ENCODE measurements around the gene LPP.

Gene LPP

GRCh38 chr3:188154014-188154808 lies at the start of gene LPP:
TSS of gene LPP (plus strand) at chr3:188154157. CDS start at chr3:188406121, 251,964 bp downstream.
- H3K4me1 Mint-ChIP-seq (ENCODE audit: low read depth) = peaks cover 73% of the 10 kb centered on the region
- peak; percentile 87 for DNase-seq

GRCh38 chr3:188106006-188106405 lies 48.0 kb upstream of the LPP start:
- H3K36me3 Mint-ChIP-seq (ENCODE audit: low read depth) = no peaks in the 10 kb centered on the region
- peaks cover 7% of the 10 kb centered on the region for H3K4me1 Mint-ChIP-seq (ENCODE audit: low read depth)
- DNase-seq = no peak
- no peak overlapping the region for H3K4me3 Mint-ChIP-seq
- no peaks in the 10 kb centered on the region for H3K9me3 Mint-ChIP-seq
- H3K27me3 Mint-ChIP-seq = peaks cover 3% of the 10 kb centered on the region
- H3K27ac Mint-ChIP-seq = no peak overlapping the region

More at GRCh38 chr3:188154014-188154808, at the start of gene LPP:
- H3K4me3 Mint-ChIP-seq = peak within 1 kb of the TSS; percentile 87
- no peaks in the 10 kb centered on the region for H3K9me3 Mint-ChIP-seq
- H3K36me3 Mint-ChIP-seq (ENCODE audit: low read depth) = peaks cover 13% of the 10 kb centered on the region
- no peaks in the 10 kb centered on the region for H3K27me3 Mint-ChIP-seq
- H3K27ac Mint-ChIP-seq = peak within 1 kb of the TSS; percentile 95

DNA sequence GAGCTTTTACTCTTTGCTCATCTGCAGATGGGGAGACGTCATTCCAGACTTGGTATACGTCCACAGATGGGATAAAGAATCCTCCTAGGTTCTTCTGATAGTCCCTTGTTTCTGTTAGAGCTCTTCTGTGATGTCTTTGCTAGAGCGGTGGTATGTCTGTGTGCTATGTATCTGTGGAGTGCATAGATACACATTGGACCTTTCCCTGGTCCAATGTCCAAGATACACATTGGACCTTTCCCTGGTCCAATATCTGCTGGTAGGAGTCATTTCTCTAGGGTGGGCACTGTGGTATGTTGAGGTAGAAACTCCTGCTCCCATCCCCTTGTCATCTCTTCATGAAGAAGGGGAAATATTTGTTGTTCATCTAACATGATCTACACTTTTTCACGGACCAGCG lies 47.5 kb upstream of the LPP start:
- no peak overlapping the region for H3K4me3 Mint-ChIP-seq
- H3K27ac Mint-ChIP-seq = no peak overlapping the region

DNA sequence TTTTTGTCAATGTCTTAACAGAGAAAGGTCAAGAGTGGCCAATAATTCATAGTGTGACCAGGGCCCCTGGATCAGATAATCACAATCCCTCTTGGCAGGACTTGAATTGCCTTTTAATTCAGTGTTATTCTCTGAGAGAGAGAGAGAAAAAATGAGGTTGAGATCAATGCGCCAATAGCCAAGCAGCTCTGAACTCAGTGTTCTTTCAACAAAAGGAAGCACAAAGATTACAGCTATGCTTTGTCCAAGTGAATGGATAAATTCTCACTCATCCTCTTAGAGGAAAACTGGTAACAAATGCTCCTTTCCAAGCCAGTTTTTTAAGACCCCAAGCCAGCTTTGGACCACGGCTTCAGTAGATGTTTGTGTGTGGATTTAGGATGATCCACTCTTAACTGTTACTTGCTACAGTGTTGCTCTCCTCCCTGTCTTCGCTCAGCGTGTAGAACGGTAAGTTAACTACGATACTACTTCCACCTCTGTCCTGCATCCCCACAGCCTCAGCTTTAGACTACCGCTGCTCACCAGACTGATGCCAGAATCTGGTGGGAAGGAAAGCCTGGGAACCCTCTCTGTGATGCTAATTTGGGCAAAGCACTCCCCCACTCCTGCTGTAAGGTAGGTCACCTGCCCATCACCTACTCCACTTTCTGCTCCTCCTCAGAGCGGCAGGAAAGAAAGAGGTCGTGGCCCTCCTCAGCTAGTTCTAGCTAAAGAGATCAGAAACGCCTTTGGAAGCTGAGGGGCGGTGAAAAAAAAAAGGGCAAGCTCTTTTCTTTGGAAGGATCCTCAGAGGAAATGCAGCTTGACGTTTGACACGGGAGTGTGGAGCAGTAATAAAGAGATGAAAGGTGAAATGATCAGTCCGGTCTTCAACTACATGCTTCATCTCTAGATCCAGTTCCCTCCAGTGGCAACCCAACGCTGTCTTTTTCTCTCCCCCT lies 46.8 kb upstream of the LPP start:
- H3K27me3 Mint-ChIP-seq = peaks cover 3% of the 10 kb centered on the region
- no peak overlapping the region for H3K4me3 Mint-ChIP-seq
- peaks cover 7% of the 10 kb centered on the region for H3K4me1 Mint-ChIP-seq (ENCODE audit: low read depth)
- H3K9me3 Mint-ChIP-seq = no peaks in the 10 kb centered on the region
- no peaks in the 10 kb centered on the region for H3K36me3 Mint-ChIP-seq (ENCODE audit: low read depth)
- no peak overlapping the region for H3K27ac Mint-ChIP-seq
- DNase-seq = no peak

More for the DNA sequence above, 47.5 kb upstream of the LPP start:
- Mint-ChIP-seq H3K36me3 (ENCODE audit: low read depth) (no peaks in the 10 kb centered on the region), H3K27me3 (peaks cover 3% of the 10 kb centered on the region), H3K9me3 (no peaks in the 10 kb centered on the region), H3K4me1 (ENCODE audit: low read depth) (peaks cover 7% of the 10 kb centered on the region)
- DNase-seq = no peak

- no peaks in the 10 kb centered on the region for H3K9me3 Mint-ChIP-seq
- H3K27me3 Mint-ChIP-seq = peaks cover 3% of the 10 kb centered on the region
- no peak overlapping the region for H3K27ac Mint-ChIP-seq
- no peak overlapping the region for H3K4me3 Mint-ChIP-seq
- DNase-seq = no peak
- H3K4me1 Mint-ChIP-seq (ENCODE audit: low read depth) = peaks cover 7% of the 10 kb centered on the region
- H3K36me3 Mint-ChIP-seq (ENCODE audit: low read depth) = no peaks in the 10 kb centered on the region
Measured at GRCh38 chr3:188108703-188109412, 45.1 kb upstream of the LPP start.

GRCh38 chr3:188111002-188111584 lies 42.9 kb upstream of the LPP start:
- H3K9me3 Mint-ChIP-seq = no peaks in the 10 kb centered on the region
- DNase-seq = no peak
- H3K4me3 Mint-ChIP-seq = no peak overlapping the region
- no peaks in the 10 kb centered on the region for H3K36me3 Mint-ChIP-seq (ENCODE audit: low read depth)
- peaks cover 12% of the 10 kb centered on the region for H3K4me1 Mint-ChIP-seq (ENCODE audit: low read depth)
- H3K27me3 Mint-ChIP-seq = peaks cover 3% of the 10 kb centered on the region
- H3K27ac Mint-ChIP-seq = no peak overlapping the region

DNA sequence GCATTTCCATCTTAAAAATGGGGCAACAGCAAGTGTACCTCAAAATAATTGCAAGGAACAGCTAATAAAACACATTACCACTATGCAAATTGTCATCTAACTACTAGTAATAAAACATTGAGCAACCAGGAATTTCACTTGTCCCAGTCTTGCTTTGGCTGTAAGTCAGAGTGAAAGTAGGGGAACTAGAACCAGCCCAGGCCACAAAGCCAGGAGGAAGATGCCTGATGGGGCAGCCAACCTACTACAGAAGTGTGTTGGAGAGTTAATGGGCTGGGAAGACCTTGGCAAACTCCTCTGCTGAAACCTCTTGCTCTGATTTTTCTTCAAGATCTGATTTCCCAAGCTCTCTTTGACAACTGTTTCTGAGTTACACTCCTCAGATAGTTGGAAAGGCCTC lies 40.2 kb upstream of the LPP start:
- Mint-ChIP-seq H3K4me3 (no peak overlapping the region), H3K27ac (no peak overlapping the region), H3K9me3 (no peaks in the 10 kb centered on the region), H3K4me1 (ENCODE audit: low read depth) (peaks cover 10% of the 10 kb centered on the region), H3K27me3 (no peaks in the 10 kb centered on the region), H3K36me3 (ENCODE audit: low read depth) (no peaks in the 10 kb centered on the region)
- DNase-seq = no peak

DNA sequence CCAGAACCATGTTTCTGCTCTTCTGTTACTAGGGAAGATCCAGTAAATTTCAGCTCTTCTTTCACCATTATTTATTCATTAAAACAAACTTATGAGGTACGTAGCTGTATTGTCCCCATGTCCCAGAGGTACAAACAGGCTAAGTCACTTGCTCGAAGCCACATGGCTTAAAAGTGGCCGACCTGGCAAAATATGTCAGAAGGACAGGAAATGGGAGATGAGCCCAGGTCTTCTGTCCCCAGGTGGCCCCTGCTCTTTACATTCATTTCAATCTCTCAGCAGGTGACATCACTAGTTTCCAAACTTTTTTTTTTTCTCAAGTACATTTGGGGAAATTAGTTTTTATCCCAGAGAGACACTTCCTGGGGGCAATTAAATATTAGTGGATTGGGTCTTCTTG lies 34.1 kb upstream of the LPP start:
- H3K4me3 Mint-ChIP-seq = no peak overlapping the region
- no peak for DNase-seq
- peaks cover 22% of the 10 kb centered on the region for H3K4me1 Mint-ChIP-seq (ENCODE audit: low read depth)
- no peaks in the 10 kb centered on the region for H3K9me3 Mint-ChIP-seq
- H3K27ac Mint-ChIP-seq = no peak overlapping the region
- no peaks in the 10 kb centered on the region for H3K36me3 Mint-ChIP-seq (ENCODE audit: low read depth)
- no peaks in the 10 kb centered on the region for H3K27me3 Mint-ChIP-seq

DNA sequence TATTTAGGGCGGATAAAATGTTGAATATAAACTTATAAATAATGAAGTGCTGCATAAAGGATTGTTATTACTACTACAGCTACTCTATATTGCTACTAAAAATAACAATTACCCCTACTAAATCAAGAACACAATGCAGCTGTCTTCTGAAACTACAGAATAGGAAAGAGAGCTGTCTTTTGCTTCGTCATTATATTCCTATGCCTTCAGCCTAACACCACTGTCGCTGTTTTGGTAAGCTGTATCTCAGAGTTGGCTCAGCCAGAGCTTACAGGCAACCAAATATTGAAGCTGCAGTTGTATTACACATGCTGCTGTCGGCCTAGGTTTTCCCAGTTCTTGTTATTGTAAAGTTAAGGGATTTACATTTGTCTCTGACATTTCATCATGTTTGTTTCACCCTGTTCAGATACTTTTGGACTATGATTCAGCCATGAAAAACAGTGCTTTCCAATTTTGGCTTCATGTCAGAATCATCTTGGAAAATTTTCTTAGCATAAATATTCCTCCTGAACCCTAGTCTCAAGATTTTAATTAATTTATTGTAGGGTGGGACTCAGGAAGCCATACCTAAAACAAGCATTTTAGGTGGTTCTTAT lies 31.3 kb upstream of the LPP start:
- no peaks in the 10 kb centered on the region for H3K36me3 Mint-ChIP-seq (ENCODE audit: low read depth)
- H3K27ac Mint-ChIP-seq = no peak overlapping the region
- DNase-seq = no peak
- peaks cover 22% of the 10 kb centered on the region for H3K4me1 Mint-ChIP-seq (ENCODE audit: low read depth)
- H3K9me3 Mint-ChIP-seq = no peaks in the 10 kb centered on the region
- no peaks in the 10 kb centered on the region for H3K27me3 Mint-ChIP-seq
- no peak overlapping the region for H3K4me3 Mint-ChIP-seq

DNA sequence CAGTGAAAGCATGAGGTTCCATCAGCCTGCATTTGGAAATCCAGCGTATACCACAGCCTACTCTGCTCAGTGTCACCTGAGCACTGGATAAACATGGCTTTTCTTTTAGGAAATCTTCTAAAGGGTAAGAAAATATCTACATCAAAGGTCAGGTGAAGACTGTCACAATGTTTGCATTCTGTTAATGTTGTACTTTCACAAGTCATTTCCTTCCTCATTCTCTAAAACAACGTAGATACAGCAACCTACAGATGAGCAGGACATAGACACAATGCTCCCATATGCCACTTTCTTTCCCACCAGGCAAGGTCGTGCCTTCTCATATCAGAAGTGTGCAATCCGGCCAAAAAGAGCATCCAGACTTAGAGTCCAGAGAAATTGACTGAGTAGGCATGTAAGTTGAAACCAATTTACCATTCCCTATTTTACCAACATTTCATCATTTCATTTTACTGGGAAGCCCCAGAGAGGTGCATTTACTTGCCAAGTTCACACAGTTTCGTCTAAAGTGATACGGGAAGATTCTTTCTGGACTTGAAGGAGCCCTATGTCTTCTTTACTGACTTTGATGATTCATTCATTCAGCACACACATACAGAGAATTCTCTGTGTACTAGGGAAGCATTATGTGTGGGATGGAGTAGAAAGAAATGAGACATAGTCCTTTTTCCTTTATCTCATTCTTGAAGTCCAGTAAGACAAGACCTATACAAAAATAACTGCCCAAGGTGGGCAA lies 30.6 kb upstream of the LPP start:
- H3K27me3 Mint-ChIP-seq = no peaks in the 10 kb centered on the region
- no peak overlapping the region for H3K4me3 Mint-ChIP-seq
- peaks cover 22% of the 10 kb centered on the region for H3K4me1 Mint-ChIP-seq (ENCODE audit: low read depth)
- H3K27ac Mint-ChIP-seq = peak overlapping the region; percentile 83
- H3K36me3 Mint-ChIP-seq (ENCODE audit: low read depth) = no peaks in the 10 kb centered on the region
- H3K9me3 Mint-ChIP-seq = no peaks in the 10 kb centered on the region
- DNase-seq = no peak

- Mint-ChIP-seq H3K27me3 (no peaks in the 10 kb centered on the region), H3K4me3 (no peak overlapping the region), H3K4me1 (ENCODE audit: low read depth) (peaks cover 22% of the 10 kb centered on the region), H3K9me3 (no peaks in the 10 kb centered on the region), H3K36me3 (ENCODE audit: low read depth) (no peaks in the 10 kb centered on the region), H3K27ac (peak overlapping the region; percentile 83)
- no peak for DNase-seq
Measured at GRCh38 chr3:188124184-188124583, 29.8 kb upstream of the LPP start.

GRCh38 chr3:188125076-188125475 lies 28.9 kb upstream of the LPP start:
- H3K27ac Mint-ChIP-seq = no peak overlapping the region
- DNase-seq = no peak
- H3K4me1 Mint-ChIP-seq (ENCODE audit: low read depth) = peaks cover 22% of the 10 kb centered on the region
- no peaks in the 10 kb centered on the region for H3K27me3 Mint-ChIP-seq
- no peaks in the 10 kb centered on the region for H3K9me3 Mint-ChIP-seq
- no peaks in the 10 kb centered on the region for H3K36me3 Mint-ChIP-seq (ENCODE audit: low read depth)
- H3K4me3 Mint-ChIP-seq = no peak overlapping the region

- DNase-seq = no peak
Measured at GRCh38 chr3:188126276-188126675, 27.7 kb upstream of the LPP start.

More at GRCh38 chr3:188126276-188126675, 27.7 kb upstream of the LPP start:
- no peak overlapping the region for H3K4me3 Mint-ChIP-seq
- no peaks in the 10 kb centered on the region for H3K36me3 Mint-ChIP-seq (ENCODE audit: low read depth)
- no peak overlapping the region for H3K27ac Mint-ChIP-seq
- peaks cover 22% of the 10 kb centered on the region for H3K4me1 Mint-ChIP-seq (ENCODE audit: low read depth)
- no peaks in the 10 kb centered on the region for H3K27me3 Mint-ChIP-seq
- no peaks in the 10 kb centered on the region for H3K9me3 Mint-ChIP-seq

Measured in activated T-cell treated with anti-CD3 and anti-CD28 coated beads, Interleukin-2, amount 50 U/mL, for 24 hours (primary cell).